Osteoblast (primary cell): ENCODE data around the gene LRP1B. TPM values are rescaled to one million over a fixed set of nuclear protein-coding genes. Genes with fewer than 3 reads are reported as not detected.

Source experiments
- DNase-seq: peaks from one replicate; pipeline ENCODE4 v3.0.0; 2011; ENCODE audit warnings: low spot score, mixed read lengths; ENCODE audit not compliant: insufficient read length; ENCODE audit errors: missing footprints
- H2AFZ ChIP-seq: 2 replicates; pipeline ENCODE4 v1.6.0; 2011; ENCODE audit warnings: mild to moderate bottlenecking, low read length
- H3K27ac ChIP-seq: 2 replicates; pipeline ENCODE4 v1.5.1; 2011; ENCODE audit warnings: mild to moderate bottlenecking, low read depth, low read length, moderate library complexity
- H3K27me3 ChIP-seq: 2 replicates; pipeline ENCODE4 v1.6.0; 2012; ENCODE audit warnings: mild to moderate bottlenecking, control low read depth, inconsistent platforms, low read length, moderate library complexity; ENCODE audit not compliant: insufficient read depth
- H3K36me3 ChIP-seq: 2 replicates; pipeline ENCODE4 v1.5.1; 2011; ENCODE audit warnings: mild to moderate bottlenecking, low read length, control low read depth, moderate library complexity; ENCODE audit not compliant: insufficient read depth
- H3K4me1 ChIP-seq: 2 replicates; pipeline ENCODE4 v1.5.1; 2011; ENCODE audit warnings: mild to moderate bottlenecking, low read length, control low read depth, moderate library complexity; ENCODE audit not compliant: insufficient read depth
- H3K4me2 ChIP-seq: 2 replicates; pipeline ENCODE4 v1.6.0; 2011; ENCODE audit warnings: mild to moderate bottlenecking, low read length; ENCODE audit not compliant: insufficient read depth
- H3K4me3 ChIP-seq: fragments of 200-600 bp; sonication (generic); 3 replicates; pipeline ENCODE4 v1.5.1; 2012; ENCODE audit warnings: mild to moderate bottlenecking, low read length, inconsistent platforms; ENCODE audit not compliant: insufficient read depth
- H3K79me2 ChIP-seq: 2 replicates; pipeline ENCODE4 v1.6.0; 2012; ENCODE audit warnings: mild to moderate bottlenecking, low read length, control low read depth, inconsistent platforms; ENCODE audit not compliant: insufficient read depth
- H3K9me3 ChIP-seq: 2 replicates; pipeline ENCODE4 v1.5.1; 2011; ENCODE audit warnings: low read depth, low read length, control low read depth
- H4K20me1 ChIP-seq: 2 replicates; pipeline ENCODE4 v1.6.0; 2012; ENCODE audit warnings: mild to moderate bottlenecking, low read length, control low read depth; ENCODE audit not compliant: insufficient read depth
- CTCF ChIP-seq: IDR thresholded peaks from 2 replicates; pipeline ENCODE4 v1.5.1; 2011; ENCODE audit warnings: mild to moderate bottlenecking, low read depth, low read length, moderate library complexity; ENCODE audit errors: extremely low read depth
- total RNA-seq: library from RNA; depleted of rRNA; stranded (reverse); fragments of >200 nt; gene quantifications from 2 replicates; pipeline ENCODE4 v1.2.3, GENCODE V29; 2012

Gene LRP1B
- total RNA-seq, 1 donor = not detected

GRCh38 chr2:141994066-141994465 is 136.8 kb downstream of the LRP1B start:
- Histone ChIP-seq H2AFZ (no peak overlapping the region), H3K79me2 (no peaks in the 10 kb centered on the region), H4K20me1 (no peaks in the 10 kb centered on the region), H3K4me1 (no peaks in the 10 kb centered on the region), H3K36me3 (no peaks in the 10 kb centered on the region), H3K27me3 (no peaks in the 10 kb centered on the region), H3K9me3 (no peaks in the 10 kb centered on the region), H3K27ac (no peak overlapping the region), H3K4me2 (no peak overlapping the region), H3K4me3 (no peak overlapping the region)
- no peak for DNase-seq
- TF ChIP-seq CTCF = no peak

GRCh38 chr2:141992695-141993094 is 138.1 kb downstream of the LRP1B start:
- DNase-seq = no peak
- H3K79me2 ChIP-seq = no peaks in the 10 kb centered on the region
- no peak overlapping the region for H3K4me2 ChIP-seq
- no peak for TF ChIP-seq CTCF
- no peaks in the 10 kb centered on the region for H4K20me1 ChIP-seq
- H3K4me1 ChIP-seq = no peaks in the 10 kb centered on the region
- no peaks in the 10 kb centered on the region for H3K9me3 ChIP-seq
- H3K27ac ChIP-seq = no peak overlapping the region
- no peaks in the 10 kb centered on the region for H3K27me3 ChIP-seq
- no peak overlapping the region for H2AFZ ChIP-seq
- no peaks in the 10 kb centered on the region for H3K36me3 ChIP-seq
- H3K4me3 ChIP-seq = no peak overlapping the region

- Histone ChIP-seq H3K4me1 (no peaks in the 10 kb centered on the region), H3K4me3 (no peak overlapping the region), H3K36me3 (no peaks in the 10 kb centered on the region), H3K9me3 (no peaks in the 10 kb centered on the region), H3K4me2 (no peak overlapping the region), H3K79me2 (no peaks in the 10 kb centered on the region), H2AFZ (no peak overlapping the region), H3K27ac (no peak overlapping the region), H4K20me1 (no peaks in the 10 kb centered on the region), H3K27me3 (no peaks in the 10 kb centered on the region)
- no peak for DNase-seq
- no peak for TF ChIP-seq CTCF
Observed at GRCh38 chr2:141968433-141968832, 162.4 kb downstream of the LRP1B start.

DNA sequence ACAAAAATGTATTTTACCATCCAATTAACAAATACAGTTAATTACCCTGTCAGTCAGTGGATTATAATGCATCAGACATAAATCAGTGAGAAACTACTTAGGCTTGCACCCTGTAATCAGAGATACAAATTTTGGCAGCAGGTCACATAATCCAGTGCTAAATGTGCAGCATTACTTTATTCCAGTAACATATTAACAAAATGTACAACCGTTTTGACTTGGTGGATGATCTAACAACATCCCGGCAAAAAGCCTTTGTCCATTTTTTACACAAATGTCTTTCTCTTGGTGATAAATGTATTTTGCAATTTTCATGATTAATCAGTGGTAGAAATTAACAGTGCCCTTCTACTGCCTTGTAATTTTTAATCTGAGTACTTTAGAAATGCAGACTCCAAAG is 162.8 kb downstream of the LRP1B start:
- no peak for DNase-seq
- no peaks in the 10 kb centered on the region for H3K27me3 ChIP-seq
- H3K4me2 ChIP-seq = no peak overlapping the region
- no peak overlapping the region for H3K27ac ChIP-seq
- H3K4me1 ChIP-seq = no peaks in the 10 kb centered on the region
- no peaks in the 10 kb centered on the region for H4K20me1 ChIP-seq
- H3K9me3 ChIP-seq = no peaks in the 10 kb centered on the region
- no peaks in the 10 kb centered on the region for H3K36me3 ChIP-seq
- no peaks in the 10 kb centered on the region for H3K79me2 ChIP-seq
- H2AFZ ChIP-seq = no peak overlapping the region
- TF ChIP-seq CTCF = no peak
- no peak overlapping the region for H3K4me3 ChIP-seq
